MG63 (cell line): ENCODE results near the gene GET4. TPM values are rescaled to one million over a fixed set of nuclear protein-coding genes. Genes with fewer than 3 reads are reported as not detected.
"Not testable (repeated sequence)": the region's sequence is repeated elsewhere in the genome, so short reads cannot be mapped to it uniquely, and the experiment has no call there.

Experiments
- DNase-seq: peaks from one replicate; pipeline ENCODE4 v3.0.0-alpha.2; 2020
- H3K27me3 ChIP-seq: fragments of 250-450 bp; sonication (Bioruptor Pico); 2 replicates; pipeline ENCODE4 v1.5.1; 2020; ENCODE audit warnings: mild to moderate bottlenecking, moderate library complexity
- H3K36me3 ChIP-seq: fragments of 250-450 bp; sonication (Bioruptor Pico); 2 replicates; pipeline ENCODE4 v1.5.1; 2020; ENCODE audit warnings: mild to moderate bottlenecking, moderate library complexity
- H3K4me3 ChIP-seq: fragments of 250-450 bp; sonication (Bioruptor Pico); 2 replicates; pipeline ENCODE4 v1.5.1; 2020; ENCODE audit warnings: mild to moderate bottlenecking, moderate library complexity
- H3K9me3 ChIP-seq: fragments of 250-450 bp; sonication (Bioruptor Pico); 2 replicates; pipeline ENCODE4 v1.5.1; 2020; ENCODE audit warnings: mild to moderate bottlenecking, moderate library complexity
- total RNA-seq: library from RNA; depleted of rRNA; stranded (reverse); fragments of >200 nt; shearing (Covaris generic); gene quantifications from 2 replicates; pipeline ENCODE4 v1.2.3, GENCODE V29; 2014; ENCODE audit warnings: low replicate concordance; rRNA removed

The GET4 gene
- total RNA-seq, 1 experiment from 2014 or later: 58.9 TPM

GRCh38 chr7:935874-936385 is 59.6 kb downstream of the GET4 start:
- Histone ChIP-seq H3K4me3 (no peak overlapping the region), H3K36me3 (no peaks in the 10 kb centered on the region), H3K27me3 (0 out of 2 replicates have a peak, but pooled peaks cover 2% of the 10 kb centered on the region), H3K9me3 (peaks cover under 1% of the 10 kb centered on the region)
- DNase-seq: no peak

GRCh38 chr7:936386-937054 is 60.2 kb downstream of the GET4 start:
- H3K36me3 ChIP-seq: no peaks in the 10 kb centered on the region
- H3K9me3 ChIP-seq: peaks cover 6% of the 10 kb centered on the region
- H3K4me3 ChIP-seq: no peak overlapping the region
- peak; percentile 38 for DNase-seq
- H3K27me3 ChIP-seq: 0 out of 2 replicates have a peak, but pooled peaks cover 7% of the 10 kb centered on the region

DNA sequence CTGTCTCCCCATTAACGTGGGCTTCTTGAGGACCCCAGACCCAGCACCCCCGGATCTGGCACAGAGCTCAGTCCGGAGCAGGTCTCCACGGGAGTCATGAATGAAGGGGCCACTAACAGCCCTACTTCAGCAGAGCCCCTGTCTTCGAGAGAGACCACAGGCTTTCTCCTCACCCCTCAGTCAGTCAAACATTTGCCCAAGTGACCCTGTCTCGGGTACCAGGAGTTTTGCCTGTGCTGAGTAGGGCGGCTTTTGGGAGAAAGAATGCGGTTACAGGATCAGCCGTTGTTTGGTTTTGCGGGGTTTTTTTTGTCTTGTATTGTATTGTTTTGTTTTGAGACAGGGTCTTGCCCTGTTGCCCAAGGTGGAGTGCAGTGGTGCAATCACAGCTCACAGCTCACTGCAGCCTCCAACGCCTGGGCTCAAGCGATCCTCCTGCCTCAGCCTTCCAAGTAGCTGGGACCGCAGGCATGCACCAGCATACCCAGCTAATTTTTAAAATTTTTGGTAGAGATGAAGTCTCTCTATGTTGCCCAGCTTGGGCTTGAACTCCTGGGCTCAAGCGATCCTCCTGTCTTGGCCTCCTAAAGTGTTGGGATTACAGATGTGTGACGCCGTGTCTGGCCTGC is 61.6 kb downstream of the GET4 start:
- no peak for DNase-seq

DNA sequence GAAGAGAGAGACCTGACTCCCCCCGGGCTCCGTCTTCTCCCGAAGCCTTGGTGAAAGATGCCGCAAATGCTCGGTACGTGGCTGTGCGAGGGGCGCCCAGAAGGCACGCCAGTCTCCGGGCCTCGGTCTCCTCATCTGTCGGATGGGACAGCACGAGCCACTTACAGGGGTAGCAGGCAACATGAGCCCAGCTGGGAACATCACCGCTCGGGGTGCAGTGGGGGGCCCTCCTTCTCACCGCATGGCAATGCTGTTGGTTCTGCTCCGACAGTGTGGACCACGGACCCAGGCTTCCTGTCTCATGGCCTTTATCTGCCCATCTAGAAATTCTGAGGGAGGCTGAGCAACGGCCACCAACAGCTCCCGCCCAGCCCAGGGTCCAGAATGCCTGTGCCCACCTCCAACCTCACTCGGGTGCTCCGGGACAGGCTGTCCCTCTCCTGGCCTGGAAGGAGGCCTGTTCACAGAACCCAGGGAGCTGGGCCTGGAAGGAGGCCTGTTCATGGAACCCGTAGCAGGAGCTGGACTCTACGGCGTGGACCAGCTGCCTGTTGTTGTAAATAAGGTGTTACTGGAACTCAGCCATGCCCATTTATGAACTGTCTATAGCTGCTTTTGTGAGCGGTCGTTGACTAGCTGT is 62.3 kb downstream of the GET4 start:
- Histone ChIP-seq H3K9me3 (peaks cover 6% of the 10 kb centered on the region), H3K27me3 (0 out of 2 replicates have a peak, but pooled peaks cover 7% of the 10 kb centered on the region), H3K4me3 (no peak overlapping the region), H3K36me3 (no peaks in the 10 kb centered on the region)
- DNase-seq: no peak

More for the DNA sequence above, 61.6 kb downstream of the GET4 start:
- H3K27me3 ChIP-seq: 0 out of 2 replicates have a peak, but pooled peaks cover 7% of the 10 kb centered on the region
- H3K4me3 ChIP-seq: no peak overlapping the region
- no peaks in the 10 kb centered on the region for H3K36me3 ChIP-seq
- peaks cover 6% of the 10 kb centered on the region for H3K9me3 ChIP-seq

- peaks cover 6% of the 10 kb centered on the region for H3K9me3 ChIP-seq
- H3K36me3 ChIP-seq: no peaks in the 10 kb centered on the region
- 0 out of 2 replicates have a peak, but pooled peaks cover 7% of the 10 kb centered on the region for H3K27me3 ChIP-seq
- H3K4me3 ChIP-seq: no peak overlapping the region
- no peak for DNase-seq
Observed at GRCh38 chr7:939843-940242, 63.5 kb downstream of the GET4 start.

DNA sequence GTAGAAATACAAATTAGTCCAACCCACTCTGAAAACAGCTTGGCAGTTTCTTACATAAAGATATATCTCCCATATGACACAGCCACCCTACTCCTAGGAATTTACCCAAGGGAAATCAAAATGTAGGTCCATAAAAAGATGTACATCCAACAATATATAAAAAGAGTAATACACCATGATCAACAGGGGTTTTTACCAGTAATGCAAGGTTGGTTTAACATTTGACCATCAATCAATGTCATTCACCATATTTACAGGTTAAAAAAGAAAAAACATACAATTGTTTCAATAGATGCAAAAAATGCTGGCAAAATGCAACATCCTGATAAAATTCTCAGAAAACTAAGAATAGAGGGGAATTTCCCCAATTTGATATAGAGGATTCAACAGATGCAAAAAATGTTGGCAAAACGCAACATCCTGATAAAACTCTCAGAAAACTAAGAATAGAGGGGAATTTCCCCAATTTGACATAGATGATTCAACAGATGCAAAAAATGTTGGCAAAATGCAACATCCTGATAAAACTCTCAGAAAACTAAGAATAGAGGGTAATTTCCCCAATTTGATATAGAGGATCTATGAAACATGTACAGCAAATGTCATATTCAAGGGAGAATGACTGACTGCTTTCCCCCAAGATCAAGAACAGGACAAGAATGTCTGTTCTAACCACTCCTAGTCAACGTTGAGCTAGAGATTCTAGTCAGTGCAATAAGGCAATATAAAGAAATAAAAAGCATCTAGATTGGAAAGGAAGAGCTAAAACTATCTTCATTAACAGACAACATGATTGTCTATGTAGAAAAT is 64.5 kb downstream of the GET4 start:
- no peak for DNase-seq
- Histone ChIP-seq H3K27me3 (0 out of 2 replicates have a peak, but pooled peaks cover 7% of the 10 kb centered on the region), H3K9me3 (peaks cover 6% of the 10 kb centered on the region), H3K36me3 (no peaks in the 10 kb centered on the region), H3K4me3 (no peak overlapping the region)

- not testable (repeated sequence) for H3K36me3 ChIP-seq, H3K4me3 ChIP-seq, H3K9me3 ChIP-seq, DNase-seq, H3K27me3 ChIP-seq
Observed at GRCh38 chr7:943793-944192, 67.4 kb downstream of the GET4 start.

DNA sequence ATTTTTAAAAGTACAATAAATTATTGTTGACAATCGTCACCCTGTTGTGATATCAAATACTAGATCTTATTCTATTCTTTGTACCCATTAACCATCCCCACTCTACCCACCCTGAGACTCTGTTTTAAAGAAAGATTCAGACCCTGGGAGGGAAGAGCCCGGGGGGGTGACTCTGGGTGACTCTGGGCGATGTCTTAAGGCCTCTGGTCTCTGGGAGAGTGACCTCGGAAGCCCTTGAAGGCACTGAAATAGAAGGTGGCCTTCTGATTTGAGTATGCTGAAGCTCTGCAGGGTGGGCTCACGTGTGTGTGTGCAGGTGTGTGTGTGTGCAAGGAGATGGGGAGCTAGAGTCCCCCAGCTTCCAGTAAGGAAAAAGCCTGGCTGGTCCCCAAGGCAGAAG is 68.4 kb downstream of the GET4 start:
- Histone ChIP-seq H3K9me3 (peaks cover 6% of the 10 kb centered on the region), H3K4me3 (no peak overlapping the region), H3K27me3 (0 out of 2 replicates have a peak, but pooled peaks cover 7% of the 10 kb centered on the region), H3K36me3 (no peaks in the 10 kb centered on the region)
- no peak for DNase-seq

- H3K27me3 ChIP-seq: 0 out of 2 replicates have a peak, but pooled peaks cover 7% of the 10 kb centered on the region
Observed at GRCh38 chr7:945147-945555, 68.8 kb downstream of the GET4 start.

GRCh38 chr7:945556-946255 is 69.4 kb downstream of the GET4 start:
- peaks cover 6% of the 10 kb centered on the region; the same call in 1 of the 2 replicates for H3K9me3 ChIP-seq

More at GRCh38 chr7:945147-945555, 68.8 kb downstream of the GET4 start:
- Histone ChIP-seq H3K4me3 (no peak overlapping the region), H3K9me3 (peaks cover 6% of the 10 kb centered on the region), H3K36me3 (no peaks in the 10 kb centered on the region)
- no peak for DNase-seq

More at GRCh38 chr7:945556-946255, 69.4 kb downstream of the GET4 start:
- no peak for DNase-seq
- no peaks in the 10 kb centered on the region for H3K36me3 ChIP-seq
- H3K4me3 ChIP-seq: no peak overlapping the region
- H3K27me3 ChIP-seq: 0 out of 2 replicates have a peak, but pooled peaks cover 5% of the 10 kb centered on the region

Other genes with a start within 250 kb of the GET4 start
- gene DNAAF5, start 149.9 kb upstream of the GET4 start, total RNA-seq: 23.7 and 31.4 TPM in 2 replicates
- gene PRKAR1B, start 149.3 kb upstream of the GET4 start, total RNA-seq: 20.4 and 27.5 TPM in 2 replicates
- gene SUN1, start 44.1 kb upstream of the GET4 start, total RNA-seq: 109 and 157 TPM in 2 replicates
- gene ADAP1, start 78.1 kb downstream of the GET4 start, total RNA-seq: 7.6 and 9.6 TPM in 2 replicates
- gene COX19, start 99.0 kb downstream of the GET4 start, total RNA-seq: 4.4 and 10.1 TPM in 2 replicates
- gene CYP2W1, start 106.6 kb downstream of the GET4 start, total RNA-seq: not detected in 2 replicates
- 1.5 TPM in 1 of 2 replicates, not detected in the other for gene GPR146, start 168.0 kb downstream of the GET4 start, total RNA-seq
- 2.2 and 2.8 TPM in 2 replicates for gene GPER1, start 211.6 kb downstream of the GET4 start, total RNA-seq